NT2/D1 (cell line): ENCODE measurements around the gene ZFP62.

ENCODE experiments used
- SUZ12 ChIP-seq: IDR thresholded peaks from 2 replicates; pipeline ENCODE4 v1.6.1; 2011; ENCODE audit not compliant: insufficient read length, insufficient read depth; ENCODE audit errors: extremely low read depth
- ZNF274 ChIP-seq: IDR thresholded peaks from 2 replicates; pipeline ENCODE4 v1.6.1; 2011; ENCODE audit warnings: mild to moderate bottlenecking, low read depth, low read length

DNA sequence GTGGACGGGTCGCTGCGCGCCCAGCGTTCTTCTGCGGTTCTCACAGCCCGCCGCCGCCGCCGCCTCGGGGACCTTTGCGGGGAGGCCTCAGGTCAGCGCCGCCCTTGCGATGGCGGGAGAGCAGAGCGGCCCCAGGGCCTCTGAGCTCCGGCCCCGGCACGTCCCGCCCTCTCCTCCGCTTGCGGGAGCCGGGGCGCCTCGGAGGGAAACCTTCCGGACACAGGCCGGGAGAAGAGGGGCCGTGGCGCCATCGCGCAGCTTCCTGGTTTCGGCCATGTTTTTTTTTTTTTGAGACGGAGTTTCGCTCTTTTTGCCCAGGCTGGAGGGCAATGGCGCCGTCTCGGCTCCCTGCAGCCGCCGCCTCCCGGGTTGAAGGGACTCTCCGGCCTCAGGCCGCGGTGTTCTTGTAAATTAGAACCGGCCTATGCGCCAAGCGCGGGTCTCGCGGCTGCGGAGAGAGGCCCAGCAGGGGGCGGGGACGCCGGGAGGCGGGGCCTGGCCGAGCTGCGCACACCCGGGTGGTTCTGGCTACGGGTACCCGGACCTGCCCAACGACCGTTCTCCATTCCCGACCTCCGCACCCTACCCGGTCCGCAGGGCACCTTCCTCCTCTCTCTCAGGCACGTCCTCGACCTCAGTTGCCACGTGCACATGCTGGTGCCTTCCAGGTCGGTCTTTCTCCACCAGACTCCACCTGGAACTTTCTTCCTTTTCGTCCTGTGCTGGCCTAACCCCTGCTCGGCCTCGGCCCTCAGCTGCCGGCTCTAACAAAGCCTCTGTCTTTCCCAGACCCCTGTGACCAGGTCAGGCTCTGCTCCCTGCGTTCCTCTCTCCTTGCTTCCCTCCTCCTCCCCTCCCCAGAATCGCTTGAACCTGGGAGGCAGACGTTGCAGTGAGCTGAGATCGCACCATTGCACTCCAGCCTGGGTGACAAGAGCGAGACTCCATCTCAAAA lies 29.7 kb downstream of the ZFP62 start:
- TF ChIP-seq SUZ12 (no peak), ZNF274 (no peak)
